HepG2 (cell line): ENCODE data around the gene TMEM131.

Experiments
- CTCF ChIP-seq: sonication (generic); formaldehyde crosslinking; IDR thresholded peaks from 2 replicates; pipeline ENCODE4 v1.5.0; 2020; ENCODE audit warnings: mild to moderate bottlenecking, missing genetic modification reagents, moderate library complexity
- KLF9 ChIP-seq: IDR thresholded peaks from 2 replicates; pipeline ENCODE4 v1.6.1; 2016; ENCODE audit warnings: low read depth
- TEAD2 ChIP-seq: sonication (generic); formaldehyde crosslinking; IDR thresholded peaks from 2 replicates; pipeline ENCODE4 v1.9.0; 2021; ENCODE audit warnings: missing genetic modification reagents
- ZNF343 ChIP-seq: sonication (generic); formaldehyde crosslinking; IDR thresholded peaks from 2 replicates; pipeline ENCODE4 v1.4.0; 2020; ENCODE audit warnings: mild to moderate bottlenecking, missing genetic modification reagents
- ZNF777 ChIP-seq: sonication (generic); formaldehyde crosslinking; IDR thresholded peaks from 2 replicates; pipeline ENCODE4 v1.4.0; 2020; ENCODE audit warnings: missing genetic modification reagents
- TF ChIP-seq, protein P1 (sequence below): sonication (generic); formaldehyde crosslinking; IDR thresholded peaks from 2 replicates; pipeline ENCODE4 v1.4.0; 2020; ENCODE audit warnings: mild to moderate bottlenecking, missing genetic modification reagents

- TF ChIP-seq ZNF777 (no peak), TEAD2 (no peak), KLF9 (CRISPR knock-in tag) (no peak), CTCF (no peak), ZNF343 (CRISPR knock-in tag) (no peak)
- TF ChIP-seq, protein P1, sequence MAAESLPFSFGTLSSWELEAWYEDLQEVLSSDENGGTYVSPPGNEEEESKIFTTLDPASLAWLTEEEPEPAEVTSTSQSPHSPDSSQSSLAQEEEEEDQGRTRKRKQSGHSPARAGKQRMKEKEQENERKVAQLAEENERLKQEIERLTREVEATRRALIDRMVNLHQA = no peak
These were observed 12.7 kb upstream of the TMEM131 start for GRCh38 chr2:98008415-98008814.
